IMR-90 (cell line): Measurements from ENCODE around the gene PODXL. TPM values are rescaled to one million over a fixed set of nuclear protein-coding genes. Genes with fewer than 3 reads are reported as not detected.

ENCODE experiments used
- ATAC-seq: fragments of 200-7000 bp; cut with Tn5 transposase; 2 replicates; pipeline ENCODE4 v1.9.1; 2020; ENCODE audit warnings: low read depth, mild to moderate bottlenecking, moderate library complexity
- BruUV-seq: library from RNA; stranded (reverse); fragments of 400-500 nt; replicated peaks from 2 replicates; lab custom pipeline; 2021; lab: Mats Ljungman, UMichigan
- CTCF ChIA-PET: fragments of 300-600 bp; formaldehyde crosslinking; extraction: SDS; loops from one replicate; lab custom pipeline; 2021; ENCODE audit warnings: antibody characterized with exemption; lab: Yijun Ruan, JAX
- POLR2A ChIA-PET: fragments of 300-600 bp; sonication (Branson Sonifier 250); formaldehyde crosslinking; loops from one replicate; lab custom pipeline; 2022; ENCODE audit warnings: antibody characterized with exemption; ENCODE audit not compliant: unreplicated experiment; lab: Charles Lee
- DNase-seq: peaks from one replicate; pipeline ENCODE4 v3.0.0; 2013
- H2AFZ ChIP-seq: replicated peaks from 2 replicates; pipeline ENCODE3; 2013; ENCODE audit warnings: low read length, mild to moderate bottlenecking; ENCODE audit not compliant: poor library complexity
- H2AK5ac ChIP-seq: 2 replicates; pipeline ENCODE4 v1.6.1; 2013; ENCODE audit warnings: low read depth, low read length, inconsistent platforms
- H2AK9ac ChIP-seq: replicated peaks from 2 replicates; pipeline ENCODE3; 2013; ENCODE audit warnings: mild to moderate bottlenecking, low read depth, low read length, moderate library complexity; ENCODE audit not compliant: poor library complexity
- H2BK120ac ChIP-seq: 2 replicates; pipeline ENCODE4 v1.6.1; 2013; ENCODE audit warnings: low read depth, low read length, inconsistent platforms
- H2BK15ac ChIP-seq: 3 replicates; pipeline ENCODE4 v1.6.1; 2013; ENCODE audit warnings: low read depth, low read length, inconsistent platforms
- H2BK20ac ChIP-seq: 2 replicates; pipeline ENCODE4 v1.6.1; 2013; ENCODE audit warnings: low read depth, mild to moderate bottlenecking, inconsistent platforms, low read length, moderate library complexity
- H2BK5ac ChIP-seq: 2 replicates; pipeline ENCODE4 v1.6.1; 2013; ENCODE audit warnings: mild to moderate bottlenecking, low read depth, low read length, inconsistent platforms; ENCODE audit not compliant: poor library complexity, severe bottlenecking
- H3K14ac ChIP-seq: replicated peaks from 2 replicates; pipeline ENCODE4 v1.6.1; 2013; ENCODE audit warnings: low read depth, low read length, inconsistent platforms
- H3K18ac ChIP-seq: 2 replicates; pipeline ENCODE4 v1.6.1; 2013; ENCODE audit warnings: low read depth, low read length, control low read depth
- H3K23ac ChIP-seq: 2 replicates; pipeline ENCODE4 v1.6.1; 2013; ENCODE audit warnings: low read depth, low read length, inconsistent platforms
- H3K27ac ChIP-seq: 2 replicates; pipeline ENCODE4 v1.5.1; 2013; ENCODE audit warnings: mild to moderate bottlenecking, control low read depth, low read length; ENCODE audit not compliant: insufficient read depth
- H3K27me3 ChIP-seq: 2 replicates; pipeline ENCODE4 v1.6.1; 2013; ENCODE audit warnings: low read length; ENCODE audit not compliant: control insufficient read depth, insufficient read depth
- H3K36me3 ChIP-seq: 2 replicates; pipeline ENCODE4 v1.6.1; 2013; ENCODE audit warnings: low read length, mixed read lengths; ENCODE audit not compliant: control insufficient read depth, insufficient read depth
- H3K4ac ChIP-seq: 2 replicates; pipeline ENCODE4 v1.6.1; 2013; ENCODE audit warnings: low read depth, low read length, inconsistent platforms
- H3K4me1 ChIP-seq: 2 replicates; pipeline ENCODE4 v1.6.1; 2013; ENCODE audit warnings: low read length, mixed read lengths; ENCODE audit not compliant: control insufficient read depth, insufficient read depth
- H3K4me2 ChIP-seq: 2 replicates; pipeline ENCODE4 v1.6.1; 2013; ENCODE audit warnings: low read depth, mild to moderate bottlenecking, control low read depth, low read length, moderate library complexity
- H3K4me3 ChIP-seq: 2 replicates; pipeline ENCODE4 v1.5.1; 2013; ENCODE audit warnings: low read depth, mild to moderate bottlenecking, control low read depth, low read length, moderate library complexity; ENCODE audit not compliant: insufficient read depth
- H3K56ac ChIP-seq: 2 replicates; pipeline ENCODE4 v1.6.1; 2013; ENCODE audit warnings: low read length, inconsistent platforms; ENCODE audit not compliant: insufficient read depth; ENCODE audit errors: extremely low read depth
- H3K79me1 ChIP-seq, 2 experiments: 2 replicates each; pipeline ENCODE4 v1.6.1; 2013; ENCODE audit warnings: low read length in 2 of 2, inconsistent platforms in 1 of 2, low read depth in 1 of 2
- H3K9ac ChIP-seq: 2 replicates; pipeline ENCODE4 v1.6.1; 2013; ENCODE audit warnings: low read depth, low read length, control low read depth
- H3K9me1 ChIP-seq: 2 replicates; pipeline ENCODE4 v1.6.1; 2013; ENCODE audit warnings: low read length, inconsistent platforms; ENCODE audit not compliant: insufficient read depth
- H3K9me3 ChIP-seq: 2 replicates; pipeline ENCODE4 v1.6.1; 2013; ENCODE audit warnings: low read length; ENCODE audit not compliant: control insufficient read depth, insufficient read depth
- H4K20me1 ChIP-seq: 2 replicates; pipeline ENCODE4 v1.6.1; 2013; ENCODE audit warnings: low read length, inconsistent platforms; ENCODE audit not compliant: insufficient read depth
- H4K5ac ChIP-seq: 2 replicates; pipeline ENCODE4 v1.6.1; 2013; ENCODE audit warnings: mild to moderate bottlenecking, low read depth, low read length, control low read depth
- H4K8ac ChIP-seq, 2 experiments: 2 replicates each; pipeline ENCODE4 v1.6.1; 2013; ENCODE audit warnings: low read depth in 2 of 2, low read length in 2 of 2, control low read depth in 1 of 2, inconsistent platforms in 1 of 2
- H4K91ac ChIP-seq: 2 replicates; pipeline ENCODE4 v1.6.1; 2013; ENCODE audit warnings: low read depth, low read length, inconsistent platforms; ENCODE audit not compliant: insufficient read depth
- BHLHE40 ChIP-seq: fragments of 150-350 bp; IDR thresholded peaks from 2 replicates; pipeline ENCODE4 v1.6.1; 2016; ENCODE audit warnings: mild to moderate bottlenecking, low read depth, low read length
- CEBPB ChIP-seq: IDR thresholded peaks from 2 replicates; pipeline ENCODE4 v1.6.1; 2012; ENCODE audit warnings: low read depth, low read length, improper control_type of control experiment
- CHD1 ChIP-seq: IDR thresholded peaks from 2 replicates; pipeline ENCODE4 v1.6.1; 2012; ENCODE audit warnings: low read depth, low read length, improper control_type of control experiment
- FOS ChIP-seq: fragments of 150-350 bp; IDR thresholded peaks from 2 replicates; pipeline ENCODE4 v1.6.1; 2016; ENCODE audit warnings: low read depth, low read length
- MAFK ChIP-seq: IDR thresholded peaks from 2 replicates; pipeline ENCODE4 v1.6.1; 2012; ENCODE audit warnings: low read depth, low read length, improper control_type of control experiment
- MAZ ChIP-seq: IDR thresholded peaks from 2 replicates; pipeline ENCODE4 v1.6.1; 2012; ENCODE audit warnings: low read depth, mild to moderate bottlenecking, low read length, improper control_type of control experiment, moderate library complexity, borderline replicate concordance
- MXI1 ChIP-seq: IDR thresholded peaks from 2 replicates; pipeline ENCODE4 v1.6.1; 2012; ENCODE audit warnings: low read depth, mild to moderate bottlenecking, low read length, moderate library complexity, borderline replicate concordance
- NFE2L2 ChIP-seq: fragments of 150-350 bp; IDR thresholded peaks from 2 replicates; pipeline ENCODE4 v1.6.1; 2016; ENCODE audit warnings: low read depth, mild to moderate bottlenecking, low read length
- POLR2A ChIP-seq: IDR thresholded peaks from 2 replicates; pipeline ENCODE4 v1.6.1; 2012; ENCODE audit warnings: mild to moderate bottlenecking, low read depth, low read length
- RAD21 ChIP-seq: IDR thresholded peaks from 2 replicates; pipeline ENCODE4 v1.6.1; 2012; ENCODE audit warnings: low read length, improper control_type of control experiment
- RCOR1 ChIP-seq: IDR thresholded peaks from 2 replicates; pipeline ENCODE4 v1.6.1; 2012; ENCODE audit warnings: mild to moderate bottlenecking, low read length, improper control_type of control experiment; ENCODE audit not compliant: insufficient replicate concordance
- RFX5 ChIP-seq: IDR thresholded peaks from 2 replicates; pipeline ENCODE4 v1.8.0; 2012; ENCODE audit warnings: low read depth, mild to moderate bottlenecking, low read length, moderate library complexity
- SMC3 ChIP-seq: fragments of 150-350 bp; IDR thresholded peaks from 2 replicates; pipeline ENCODE4 v1.6.1; 2016; ENCODE audit warnings: low read depth, mild to moderate bottlenecking, antibody characterized with exemption, low read length, moderate library complexity
- WGBS, 2 experiments: methylation state at CpG; one replicate each; pipeline versions ENCODE4 v1.1.5 to v1.1.7; 2013; ENCODE audit warnings: missing lambda C conversion rate in 2 of 2; ENCODE audit not compliant: insufficient read length in 1 of 2; ENCODE audit errors: extremely low coverage in 2 of 2; 5-methylcytosine and 5-hydroxymethylcytosine counted together
- dilution Hi-C: fragments of 300-500 bp; cut with HindIII; formaldehyde crosslinking; loops from one replicate; pipeline ENCODE4 v1.14.3; 2018; ENCODE audit warnings: low sequenced_read_pairs; ENCODE audit not compliant: unreplicated experiment
- in situ Hi-C: fragments of 300-500 bp; cut with MboI; formaldehyde crosslinking; loops from 3 replicates; pipeline ENCODE4 v1.14.3; 2019; ENCODE audit warnings: low sequenced_read_pairs, inconsistent platforms, mixed read lengths
- intact Hi-C: fragments of 100-400 bp; cut with micrococcal nuclease; formaldehyde crosslinking; loops from 2 replicates; pipeline ENCODE4 v1.10.0; 2022
- polyA plus RNA-seq, 3 experiments: library from polyadenylated mRNA; depleted of rRNA; stranded (reverse); fragments of >200 nt; gene quantifications; 2 replicates each; pipeline ENCODE4 v1.2.3, GENCODE V29; 2012; ENCODE audit warnings: low replicate concordance in 1 of 3
- total RNA-seq: library from RNA; depleted of rRNA; stranded (reverse); fragments of >200 nt; gene quantifications from 2 replicates; pipeline ENCODE4 v1.2.3, GENCODE V29; 2012
- TF ChIP-seq, protein P1 (sequence below): fragments of 150-350 bp; IDR thresholded peaks from 2 replicates; pipeline ENCODE4 v1.6.1; 2016; ENCODE audit warnings: low read depth, mild to moderate bottlenecking, low read length, moderate library complexity, borderline replicate concordance
- TF ChIP-seq, protein P2 (sequence below): fragments of 150-350 bp; IDR thresholded peaks from 2 replicates; pipeline ENCODE4 v1.6.1; 2017; ENCODE audit warnings: mild to moderate bottlenecking, antibody characterized with exemption, low read length, low read depth
- TF ChIP-seq, protein P3 (sequence below): conservative IDR thresholded peaks from 2 replicates; pipeline ENCODE4 v1.5.1; 2012; ENCODE audit warnings: mild to moderate bottlenecking, low read depth, low read length, improper control_type of control experiment

PODXL gene
- total and polyA plus RNA-seq, 2 of the 4 experiments (the other 2 are of a cell fraction), result 1.3 to 3.8 TPM

DNA sequence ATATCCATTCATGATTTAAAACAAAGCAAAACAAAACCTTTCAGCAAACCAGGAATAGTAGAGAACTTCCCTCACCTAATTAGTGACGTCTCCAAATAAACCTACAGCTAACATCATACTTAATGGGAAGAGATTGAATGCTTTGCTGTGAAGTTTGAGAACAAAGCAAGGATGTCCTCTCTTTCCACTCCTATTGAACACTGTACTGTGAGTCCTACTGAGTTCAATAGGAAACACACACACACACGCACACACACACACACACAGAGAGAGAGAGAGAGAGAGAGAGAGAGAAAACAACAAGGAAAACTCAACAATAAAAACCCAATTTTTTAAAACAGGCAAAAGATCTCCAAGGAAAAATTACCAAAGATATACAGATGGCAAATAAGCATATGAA lies 32.3 kb downstream of the PODXL start:
- Histone ChIP-seq H4K91ac (no peak overlapping the region), H3K4ac (no peak overlapping the region), H2BK5ac (no peak overlapping the region), H4K8ac (no peak overlapping the region), H3K9me1 (no peaks in the 10 kb centered on the region), H3K18ac (no peak overlapping the region), H3K4me2 (no peak overlapping the region), H3K27ac (no peak overlapping the region), H2AK9ac (no peak overlapping the region), H3K27me3 (no peaks in the 10 kb centered on the region), H2BK120ac (no peak overlapping the region), H2BK15ac (no peak overlapping the region), H2AFZ (no peak overlapping the region), H4K5ac (no peak overlapping the region), H3K9ac (no peak overlapping the region), H3K4me3 (no peak overlapping the region), H3K9me3 (no peaks in the 10 kb centered on the region), H3K14ac (no peak overlapping the region), H3K56ac (no peak overlapping the region), H2BK20ac (no peak overlapping the region), H3K4me1 (no peaks in the 10 kb centered on the region), H2AK5ac (no peak overlapping the region), H3K36me3 (no peaks in the 10 kb centered on the region), H3K23ac (no peak overlapping the region), H4K20me1 (no peaks in the 10 kb centered on the region), H3K79me1 (peaks cover 0 to 11% of the 10 kb centered on the region in 2 experiments; a peak in 1 of 4 replicates)
- TF ChIP-seq MAFK, result no peak
- TF ChIP-seq RFX5, result no peak
- no peak for TF ChIP-seq BHLHE40
- no peak for TF ChIP-seq POLR2A
- TF ChIP-seq MAZ, result no peak
- no peak for TF ChIP-seq CHD1
- TF ChIP-seq, protein P1, sequence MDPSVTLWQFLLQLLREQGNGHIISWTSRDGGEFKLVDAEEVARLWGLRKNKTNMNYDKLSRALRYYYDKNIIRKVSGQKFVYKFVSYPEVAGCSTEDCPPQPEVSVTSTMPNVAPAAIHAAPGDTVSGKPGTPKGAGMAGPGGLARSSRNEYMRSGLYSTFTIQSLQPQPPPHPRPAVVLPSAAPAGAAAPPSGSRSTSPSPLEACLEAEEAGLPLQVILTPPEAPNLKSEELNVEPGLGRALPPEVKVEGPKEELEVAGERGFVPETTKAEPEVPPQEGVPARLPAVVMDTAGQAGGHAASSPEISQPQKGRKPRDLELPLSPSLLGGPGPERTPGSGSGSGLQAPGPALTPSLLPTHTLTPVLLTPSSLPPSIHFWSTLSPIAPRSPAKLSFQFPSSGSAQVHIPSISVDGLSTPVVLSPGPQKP, result no peak
- no peak for TF ChIP-seq RCOR1
- TF ChIP-seq FOS, result no peak
- no peak for TF ChIP-seq RAD21
- TF ChIP-seq, protein P2, sequence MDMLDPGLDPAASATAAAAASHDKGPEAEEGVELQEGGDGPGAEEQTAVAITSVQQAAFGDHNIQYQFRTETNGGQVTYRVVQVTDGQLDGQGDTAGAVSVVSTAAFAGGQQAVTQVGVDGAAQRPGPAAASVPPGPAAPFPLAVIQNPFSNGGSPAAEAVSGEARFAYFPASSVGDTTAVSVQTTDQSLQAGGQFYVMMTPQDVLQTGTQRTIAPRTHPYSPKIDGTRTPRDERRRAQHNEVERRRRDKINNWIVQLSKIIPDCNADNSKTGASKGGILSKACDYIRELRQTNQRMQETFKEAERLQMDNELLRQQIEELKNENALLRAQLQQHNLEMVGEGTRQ, result no peak
- TF ChIP-seq, protein P3, sequence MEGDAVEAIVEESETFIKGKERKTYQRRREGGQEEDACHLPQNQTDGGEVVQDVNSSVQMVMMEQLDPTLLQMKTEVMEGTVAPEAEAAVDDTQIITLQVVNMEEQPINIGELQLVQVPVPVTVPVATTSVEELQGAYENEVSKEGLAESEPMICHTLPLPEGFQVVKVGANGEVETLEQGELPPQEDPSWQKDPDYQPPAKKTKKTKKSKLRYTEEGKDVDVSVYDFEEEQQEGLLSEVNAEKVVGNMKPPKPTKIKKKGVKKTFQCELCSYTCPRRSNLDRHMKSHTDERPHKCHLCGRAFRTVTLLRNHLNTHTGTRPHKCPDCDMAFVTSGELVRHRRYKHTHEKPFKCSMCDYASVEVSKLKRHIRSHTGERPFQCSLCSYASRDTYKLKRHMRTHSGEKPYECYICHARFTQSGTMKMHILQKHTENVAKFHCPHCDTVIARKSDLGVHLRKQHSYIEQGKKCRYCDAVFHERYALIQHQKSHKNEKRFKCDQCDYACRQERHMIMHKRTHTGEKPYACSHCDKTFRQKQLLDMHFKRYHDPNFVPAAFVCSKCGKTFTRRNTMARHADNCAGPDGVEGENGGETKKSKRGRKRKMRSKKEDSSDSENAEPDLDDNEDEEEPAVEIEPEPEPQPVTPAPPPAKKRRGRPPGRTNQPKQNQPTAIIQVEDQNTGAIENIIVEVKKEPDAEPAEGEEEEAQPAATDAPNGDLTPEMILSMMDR, result no peak
- no peak for TF ChIP-seq SMC3
- TF ChIP-seq CEBPB, result no peak
- no peak for TF ChIP-seq NFE2L2
- no peak for TF ChIP-seq MXI1
- no TSS peak for BruUV-seq
- DNase-seq (no peak), ATAC-seq (no peak)
- intact Hi-C loops (no loop called here), dilution Hi-C loops (no loop called here), in situ Hi-C loops (no loop called here)
- WGBS, 2 experiments, result no CpG with 5 or more reads among the region's 2 CpGs
- POLR2A ChIA-PET, result no interaction called here
- CTCF ChIA-PET, result interaction anchor here (0.7 kb wide), 1 partner anchor 37 kb away, joined by 4 read pairs; no protein-coding TSS in a partner anchor
